Caco-2 (cell line): ENCODE measurements around the gene SHISAL2B. TPM values are rescaled to one million over a fixed set of nuclear protein-coding genes. Genes with fewer than 3 reads are reported as not detected.

Source experiments
- BruUV-seq: library from RNA; stranded (reverse); fragments of 400-500 nt; replicated peaks from 2 replicates; lab custom pipeline; 2021; lab: Mats Ljungman, UMichigan
- CTCF ChIA-PET: fragments of 300-600 bp; sonication (Branson Sonifier 250); formaldehyde crosslinking; loops from one replicate; lab custom pipeline; 2022; ENCODE audit warnings: antibody characterized with exemption; lab: Charles Lee
- POLR2A ChIA-PET: fragments of 300-600 bp; sonication (Branson Sonifier 250); formaldehyde crosslinking; loops from one replicate; lab custom pipeline; 2022; ENCODE audit warnings: antibody characterized with exemption; lab: Charles Lee
- DNase-seq, 2 experiments: peaks; one replicate each; pipeline versions ENCODE4 v3.0.0 to v3.0.0-alpha.2; 2020 to 2022
- H3K27me3 ChIP-seq: replicated peaks from 2 replicates; pipeline ENCODE4 v1.6.0; 2011; ENCODE audit warnings: low read length; ENCODE audit not compliant: control insufficient read depth, insufficient read depth
- H3K36me3 ChIP-seq: 2 replicates; pipeline ENCODE4 v1.5.1; 2011; ENCODE audit warnings: low read length; ENCODE audit not compliant: control insufficient read depth, insufficient read depth
- H3K4me1 ChIP-seq: fragments of 250-450 bp; sonication (Bioruptor Pico); 2 replicates; pipeline ENCODE4 v1.5.1; 2020; ENCODE audit warnings: mild to moderate bottlenecking
- H3K4me3 ChIP-seq: 2 replicates; pipeline ENCODE4 v1.5.1; 2011; ENCODE audit warnings: low read depth, mild to moderate bottlenecking, control low read depth, low read length
- H3K9me3 ChIP-seq: fragments of 250-450 bp; sonication (Bioruptor Pico); 2 replicates; pipeline ENCODE4 v1.5.1; 2020; ENCODE audit warnings: mild to moderate bottlenecking, moderate library complexity
- H3K27ac Mint-ChIP-seq: one replicate; pipeline ENCODE4 v1.8.0; 2022; ENCODE audit warnings: mixed read lengths; ENCODE audit not compliant: unreplicated experiment
- H3K27me3 Mint-ChIP-seq: one replicate; pipeline ENCODE4 v1.8.0; 2022; ENCODE audit warnings: mixed read lengths; ENCODE audit not compliant: insufficient read depth, unreplicated experiment
- H3K36me3 Mint-ChIP-seq: one replicate; pipeline ENCODE4 v1.8.0; 2022; ENCODE audit warnings: mild to moderate bottlenecking, mixed read lengths; ENCODE audit not compliant: insufficient read depth, unreplicated experiment
- H3K4me1 Mint-ChIP-seq: one replicate; pipeline ENCODE4 v1.8.0; 2022; ENCODE audit warnings: low read depth, mixed read lengths; ENCODE audit not compliant: unreplicated experiment
- H3K4me3 Mint-ChIP-seq: one replicate; pipeline ENCODE4 v1.8.0; 2022; ENCODE audit warnings: mild to moderate bottlenecking, moderate library complexity, mixed read lengths; ENCODE audit not compliant: unreplicated experiment
- H3K9me3 Mint-ChIP-seq: one replicate; pipeline ENCODE4 v1.8.0; 2022; ENCODE audit warnings: mixed read lengths; ENCODE audit not compliant: unreplicated experiment
- intact Hi-C: fragments of 100-400 bp; cut with micrococcal nuclease; formaldehyde crosslinking; loops from one replicate; pipeline ENCODE4 v1.10.0; 2022; ENCODE audit not compliant: unreplicated experiment
- total RNA-seq: library from RNA; stranded (reverse); gene quantifications from 2 replicates; pipeline ENCODE4 v1.2.3, GENCODE V29; 2022
- TF ChIP-seq, protein P1 (sequence below), 2 experiments: fragments of 200-600 bp in 1 of 2; IDR thresholded peaks; 1 replicate in 1 of 2; 2 replicates in 1 of 2; pipeline versions ENCODE4 v1.5.1 to v1.8.0; 2011 to 2022; ENCODE audit warnings: antibody characterized with exemption in 1 of 2, control low read depth in 1 of 2, inconsistent platforms in 1 of 2, low read depth in 1 of 2, low read length in 1 of 2, mild to moderate bottlenecking in 1 of 2, moderate library complexity in 1 of 2; ENCODE audit not compliant: insufficient read depth in 1 of 2, severe bottlenecking in 1 of 2, unreplicated experiment in 1 of 2

The SHISAL2B gene
- total RNA-seq, 1 experiment from 2014 or later = not detected

DNA sequence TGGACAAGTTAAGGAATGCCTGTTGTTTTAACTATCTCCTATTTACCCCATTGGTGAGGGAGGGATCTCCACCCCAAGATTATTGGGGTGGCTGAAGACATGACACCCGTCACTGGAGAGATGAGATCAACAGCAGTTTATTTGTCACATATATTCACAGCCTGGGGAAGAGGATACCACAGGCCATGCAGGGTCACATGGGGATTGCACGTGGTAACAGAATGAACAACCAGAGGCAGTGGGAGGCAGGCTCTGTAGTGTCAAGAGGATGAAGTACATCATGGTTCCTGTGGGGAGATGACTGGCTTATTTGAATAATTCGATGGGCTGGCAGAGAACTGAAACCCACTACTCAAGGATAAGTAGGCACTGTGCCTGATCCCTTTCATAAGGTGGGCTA, 18.6 kb upstream of the SHISAL2B start:
- peaks cover 4% of the 10 kb centered on the region for H3K4me1 Mint-ChIP-seq
- Histone ChIP-seq H3K27me3 (no peaks in the 10 kb centered on the region), H3K36me3 (no peaks in the 10 kb centered on the region), H3K9me3 (no peaks in the 10 kb centered on the region), H3K4me3 (no peak overlapping the region), H3K4me1 (no peaks in the 10 kb centered on the region)
- H3K27me3 Mint-ChIP-seq = peaks cover 2% of the 10 kb centered on the region
- no peaks in the 10 kb centered on the region for H3K9me3 Mint-ChIP-seq
- ChIA-PET CTCF (no interaction called here), POLR2A (no interaction called here)
- no peak overlapping the region for H3K27ac Mint-ChIP-seq
- no peak overlapping the region for H3K4me3 Mint-ChIP-seq
- no peak for DNase-seq
- no TSS peak for BruUV-seq
- TF ChIP-seq, protein P1, sequence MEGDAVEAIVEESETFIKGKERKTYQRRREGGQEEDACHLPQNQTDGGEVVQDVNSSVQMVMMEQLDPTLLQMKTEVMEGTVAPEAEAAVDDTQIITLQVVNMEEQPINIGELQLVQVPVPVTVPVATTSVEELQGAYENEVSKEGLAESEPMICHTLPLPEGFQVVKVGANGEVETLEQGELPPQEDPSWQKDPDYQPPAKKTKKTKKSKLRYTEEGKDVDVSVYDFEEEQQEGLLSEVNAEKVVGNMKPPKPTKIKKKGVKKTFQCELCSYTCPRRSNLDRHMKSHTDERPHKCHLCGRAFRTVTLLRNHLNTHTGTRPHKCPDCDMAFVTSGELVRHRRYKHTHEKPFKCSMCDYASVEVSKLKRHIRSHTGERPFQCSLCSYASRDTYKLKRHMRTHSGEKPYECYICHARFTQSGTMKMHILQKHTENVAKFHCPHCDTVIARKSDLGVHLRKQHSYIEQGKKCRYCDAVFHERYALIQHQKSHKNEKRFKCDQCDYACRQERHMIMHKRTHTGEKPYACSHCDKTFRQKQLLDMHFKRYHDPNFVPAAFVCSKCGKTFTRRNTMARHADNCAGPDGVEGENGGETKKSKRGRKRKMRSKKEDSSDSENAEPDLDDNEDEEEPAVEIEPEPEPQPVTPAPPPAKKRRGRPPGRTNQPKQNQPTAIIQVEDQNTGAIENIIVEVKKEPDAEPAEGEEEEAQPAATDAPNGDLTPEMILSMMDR (IDR thresholded peaks at IDR 0.05; ENCODE audit: insufficient read depth in 1 of 2, low read depth in 1 of 2, low read length in 1 of 2, severe bottlenecking in 1 of 2, unreplicated experiment in 1 of 2) = no peak
- no peaks in the 10 kb centered on the region for H3K36me3 Mint-ChIP-seq
- intact Hi-C loops = no loop called here

DNA sequence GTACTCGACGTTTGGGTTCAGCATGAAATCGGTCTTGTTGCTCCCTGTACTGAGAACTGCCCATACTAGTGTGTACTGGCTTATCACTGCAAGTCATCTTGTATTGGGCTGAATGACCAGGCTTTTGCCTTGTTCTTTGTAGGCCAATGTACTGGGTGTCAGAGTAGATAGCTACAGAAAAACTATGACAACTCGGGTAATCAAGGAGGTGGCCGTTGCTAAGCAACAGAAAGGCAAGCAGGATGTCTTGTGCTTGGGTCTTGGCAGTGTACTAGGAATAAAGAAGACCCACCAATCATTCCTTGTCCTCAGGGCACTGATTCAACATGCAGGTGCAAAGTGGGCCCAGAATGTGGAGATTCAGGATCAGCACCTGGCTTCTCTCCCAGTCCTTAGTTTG, 11.9 kb upstream of the SHISAL2B start:
- H3K27me3 ChIP-seq = no peaks in the 10 kb centered on the region
- BruUV-seq = no TSS peak
- Mint-ChIP-seq H3K36me3 (no peaks in the 10 kb centered on the region), H3K4me1 (peaks cover 4% of the 10 kb centered on the region), H3K27ac (no peak overlapping the region), H3K27me3 (peaks cover 5% of the 10 kb centered on the region), H3K4me3 (no peak overlapping the region), H3K9me3 (no peaks in the 10 kb centered on the region)
- TF ChIP-seq, protein P1 (IDR thresholded peaks at IDR 0.05; ENCODE audit: insufficient read depth in 1 of 2, low read depth in 1 of 2, low read length in 1 of 2, severe bottlenecking in 1 of 2, unreplicated experiment in 1 of 2) = no peak
- ChIA-PET CTCF (no interaction called here), POLR2A (no interaction called here)
- intact Hi-C loops = no loop called here
- H3K9me3 ChIP-seq = no peaks in the 10 kb centered on the region
- no peaks in the 10 kb centered on the region for H3K4me1 ChIP-seq
- no peak for DNase-seq
- no peaks in the 10 kb centered on the region for H3K36me3 ChIP-seq
- H3K4me3 ChIP-seq = no peak overlapping the region

DNA sequence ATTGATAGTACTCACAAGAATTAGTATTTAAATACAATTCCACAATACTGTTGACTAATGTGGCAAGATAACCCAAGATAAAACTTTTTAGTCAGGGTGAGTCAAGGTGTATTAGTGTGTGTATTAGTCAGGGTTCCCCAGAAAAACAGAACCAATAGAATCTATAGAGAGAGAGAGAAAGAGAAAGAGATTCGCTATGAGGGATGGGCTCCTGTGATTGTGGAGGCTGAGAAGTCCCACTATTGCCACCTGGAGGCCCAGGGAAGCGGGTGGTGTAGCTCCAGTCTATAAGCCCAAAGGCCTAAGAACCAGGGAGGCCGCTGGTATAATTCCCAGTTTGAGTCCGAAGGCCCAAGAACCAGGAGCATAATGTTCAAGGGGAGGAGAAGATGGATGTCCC, 10.0 kb upstream of the SHISAL2B start:
- ChIA-PET POLR2A (no interaction called here), CTCF (interaction anchor here (0.9 kb wide), 1 partner anchor 34 kb away, joined by 3 read pairs; no protein-coding TSS in a partner anchor)
- TF ChIP-seq, protein P1 (IDR thresholded peaks at IDR 0.05; ENCODE audit: insufficient read depth in 1 of 2, low read depth in 1 of 2, low read length in 1 of 2, severe bottlenecking in 1 of 2, unreplicated experiment in 1 of 2) = peak; percentile 40 to 60
- H3K4me1 ChIP-seq = no peaks in the 10 kb centered on the region
- BruUV-seq = no TSS peak
- H3K36me3 ChIP-seq = no peaks in the 10 kb centered on the region
- H3K27me3 ChIP-seq = no peaks in the 10 kb centered on the region; the same call in 1 of the 2 replicates
- no peaks in the 10 kb centered on the region for H3K9me3 ChIP-seq
- no peak overlapping the region for H3K4me3 ChIP-seq
- no peak overlapping the region for H3K4me3 Mint-ChIP-seq
- no peaks in the 10 kb centered on the region for H3K36me3 Mint-ChIP-seq
- H3K27me3 Mint-ChIP-seq = peaks cover 3% of the 10 kb centered on the region
- intact Hi-C loops = loop anchor here (1.0 kb wide), 2 partner anchors 45 to 104 kb away; no protein-coding TSS in a partner anchor
- H3K27ac Mint-ChIP-seq = no peak overlapping the region
- H3K9me3 Mint-ChIP-seq = no peaks in the 10 kb centered on the region
- DNase-seq = peak; percentile 44 to 50
- H3K4me1 Mint-ChIP-seq = peaks cover 4% of the 10 kb centered on the region
